Kidney (tissue), 14 donors: ENCODE measurements around the gene TMEM129. TPM values are rescaled to one million over a fixed set of nuclear protein-coding genes. Genes with fewer than 3 reads are reported as not detected.
A peak's percentile ranks its signal among the peaks of the same experiment; 100 is the strongest.

ENCODE experiments used
- DNase-seq, 5 donors: peaks; one replicate each; pipeline ENCODE4 v3.0.0-alpha.2; 2013 to 2020
- FAIRE-seq: peaks from 2 replicates; lab custom pipeline; 2012; peaks lifted over from hg19 to GRCh38; lab: Jason Lieb, UNC
- H3K27ac ChIP-seq, 2 donors: one replicate each; pipeline ENCODE4 v1.7.0; 2013; ENCODE audit warnings: low read depth in 2 of 2, low read length in 2 of 2, inconsistent platforms in 1 of 2
- H3K27me3 ChIP-seq: one replicate; pipeline ENCODE4 v1.7.1; 2013; ENCODE audit warnings: low read length, inconsistent platforms; ENCODE audit not compliant: control insufficient read depth, insufficient read depth
- H3K36me3 ChIP-seq, 3 donors: one replicate each; pipeline versions ENCODE4 v1.7.0 to v1.7.1; 2013; ENCODE audit warnings: low read length in 3 of 3, control low read depth in 1 of 3, inconsistent platforms in 1 of 3; ENCODE audit not compliant: insufficient read depth in 3 of 3, control insufficient read depth in 2 of 3
- H3K4me1 ChIP-seq, 3 donors: one replicate each; pipeline versions ENCODE4 v1.7.0 to v1.7.1; 2013; ENCODE audit warnings: low read length in 3 of 3, inconsistent platforms in 1 of 3, low read depth in 1 of 3; ENCODE audit not compliant: control insufficient read depth in 2 of 3, insufficient read depth in 2 of 3
- H3K4me3 ChIP-seq, 3 donors: one replicate each; pipeline versions ENCODE4 v1.7.0 to v1.8.1; 2013; ENCODE audit warnings: low read length in 3 of 3, control low read depth in 1 of 3, inconsistent platforms in 1 of 3
- H3K9ac ChIP-seq, 3 donors: one replicate each; pipeline versions ENCODE4 v1.7.0 to v1.7.1; 2013; ENCODE audit warnings: low read length in 3 of 3, control low read depth in 1 of 3, inconsistent platforms in 1 of 3
- H3K9me3 ChIP-seq, 3 donors: one replicate each; pipeline versions ENCODE4 v1.7.0 to v1.7.1; 2013; ENCODE audit warnings: low read length in 3 of 3, control low read depth in 1 of 3, inconsistent platforms in 1 of 3; ENCODE audit not compliant: control insufficient read depth in 2 of 3, insufficient read depth in 1 of 3
- intact Hi-C: fragments of 100-400 bp; cut with DNase I; formaldehyde crosslinking; loops from one replicate; pipeline ENCODE4 v1.11.1; 2022
- polyA plus RNA-seq: library from polyadenylated mRNA; stranded (reverse); fragments of 350-450 nt; fragmentation: Illumina TruSeq; extraction: RNeasy Lipid Tissue Mini Kit (QIAGEN cat#74804); gene quantifications from one replicate; pipeline ENCODE4 v1.2.3, GENCODE V29; 2014; ENCODE audit warnings: low read depth, low replicate concordance; ENCODE audit not compliant: insufficient read depth
- total RNA-seq: library from RNA; stranded (reverse); fragmentation: NEBNext Ultra II Directional; extraction: Animal tissue kit (Norgen Biotek cat#: 25700); gene quantifications from one replicate; pipeline ENCODE4 v1.2.1, GENCODE V29; 2021
- TF ChIP-seq, protein P1 (sequence below): IDR thresholded peaks from 3 replicates; pipeline ENCODE4 v1.5.1; 2012; ENCODE audit warnings: mild to moderate bottlenecking, moderate library complexity, borderline replicate concordance; ENCODE audit not compliant: insufficient read depth; ENCODE audit errors: extremely low read depth
- donor health status: control.
- donor health status: control.
- donor health status: control.
- donor health status: control.
- donor health status: control.
- donor health status: DM: yes; HTN: yes; CAD: no.
- donor health status: Normal renal cell carcinoma (clear cell type).

TMEM129 gene
- total and polyA plus RNA-seq, 2 donors from 2014 or later, result 48.2 to 60.0 TPM

GRCh38 chr4:1760521-1761071 lies 39.5 kb upstream of the TMEM129 start:
- FAIRE-seq, result no peak
- intact Hi-C loops, result no loop called here
- DNase-seq, result peak in 3 of 5 donors; percentile 57 to 72 (median 58)
- Histone ChIP-seq H3K27ac (peak overlapping the region in 1 of 2 donors; percentile 57), H3K27me3 (no peaks in the 10 kb centered on the region), H3K4me3 (no peak overlapping the region), H3K9ac (no peak overlapping the region), H3K4me1 (peaks cover 0 to 3% (median 0%) of the 10 kb centered on the region in 3 donors), H3K9me3 (no peaks in the 10 kb centered on the region), H3K36me3 (no peaks in the 10 kb centered on the region)
- TF ChIP-seq, protein P1, sequence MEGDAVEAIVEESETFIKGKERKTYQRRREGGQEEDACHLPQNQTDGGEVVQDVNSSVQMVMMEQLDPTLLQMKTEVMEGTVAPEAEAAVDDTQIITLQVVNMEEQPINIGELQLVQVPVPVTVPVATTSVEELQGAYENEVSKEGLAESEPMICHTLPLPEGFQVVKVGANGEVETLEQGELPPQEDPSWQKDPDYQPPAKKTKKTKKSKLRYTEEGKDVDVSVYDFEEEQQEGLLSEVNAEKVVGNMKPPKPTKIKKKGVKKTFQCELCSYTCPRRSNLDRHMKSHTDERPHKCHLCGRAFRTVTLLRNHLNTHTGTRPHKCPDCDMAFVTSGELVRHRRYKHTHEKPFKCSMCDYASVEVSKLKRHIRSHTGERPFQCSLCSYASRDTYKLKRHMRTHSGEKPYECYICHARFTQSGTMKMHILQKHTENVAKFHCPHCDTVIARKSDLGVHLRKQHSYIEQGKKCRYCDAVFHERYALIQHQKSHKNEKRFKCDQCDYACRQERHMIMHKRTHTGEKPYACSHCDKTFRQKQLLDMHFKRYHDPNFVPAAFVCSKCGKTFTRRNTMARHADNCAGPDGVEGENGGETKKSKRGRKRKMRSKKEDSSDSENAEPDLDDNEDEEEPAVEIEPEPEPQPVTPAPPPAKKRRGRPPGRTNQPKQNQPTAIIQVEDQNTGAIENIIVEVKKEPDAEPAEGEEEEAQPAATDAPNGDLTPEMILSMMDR, result no peak

DNA sequence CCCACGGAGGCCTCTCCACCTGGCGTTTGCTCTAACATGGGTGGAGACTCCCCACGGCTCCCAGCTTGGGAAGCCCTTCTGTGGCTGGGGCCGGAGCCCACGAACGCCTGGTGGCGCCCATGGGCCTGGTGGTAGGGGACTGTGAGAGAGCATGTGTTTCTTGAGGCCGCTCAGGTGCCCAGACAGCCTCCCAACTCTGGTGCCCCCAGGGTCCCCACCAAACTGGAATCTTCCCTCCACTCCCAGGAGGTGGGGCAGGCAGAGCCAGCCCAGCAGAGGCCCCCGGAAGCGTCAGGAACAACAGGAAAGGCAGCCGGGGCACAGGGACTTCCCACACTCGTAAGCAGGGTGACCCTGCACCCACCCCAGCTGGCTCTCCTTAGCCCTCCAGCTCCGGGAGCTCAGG lies 38.7 kb upstream of the TMEM129 start:
- H3K27me3 ChIP-seq, result no peaks in the 10 kb centered on the region
- FAIRE-seq (no peak), DNase-seq (no peak)
- no peak overlapping the region for H3K4me3 ChIP-seq
- intact Hi-C loops, result no loop called here
- H3K27ac ChIP-seq, result peak overlapping the region in 1 of 2 donors; percentile 57
- peaks cover 0 to 3% (median 0%) of the 10 kb centered on the region in 3 donors for H3K4me1 ChIP-seq
- no peaks in the 10 kb centered on the region for H3K36me3 ChIP-seq
- TF ChIP-seq, protein P1, result no peak
- no peak overlapping the region for H3K9ac ChIP-seq
- H3K9me3 ChIP-seq, result no peaks in the 10 kb centered on the region

DNA sequence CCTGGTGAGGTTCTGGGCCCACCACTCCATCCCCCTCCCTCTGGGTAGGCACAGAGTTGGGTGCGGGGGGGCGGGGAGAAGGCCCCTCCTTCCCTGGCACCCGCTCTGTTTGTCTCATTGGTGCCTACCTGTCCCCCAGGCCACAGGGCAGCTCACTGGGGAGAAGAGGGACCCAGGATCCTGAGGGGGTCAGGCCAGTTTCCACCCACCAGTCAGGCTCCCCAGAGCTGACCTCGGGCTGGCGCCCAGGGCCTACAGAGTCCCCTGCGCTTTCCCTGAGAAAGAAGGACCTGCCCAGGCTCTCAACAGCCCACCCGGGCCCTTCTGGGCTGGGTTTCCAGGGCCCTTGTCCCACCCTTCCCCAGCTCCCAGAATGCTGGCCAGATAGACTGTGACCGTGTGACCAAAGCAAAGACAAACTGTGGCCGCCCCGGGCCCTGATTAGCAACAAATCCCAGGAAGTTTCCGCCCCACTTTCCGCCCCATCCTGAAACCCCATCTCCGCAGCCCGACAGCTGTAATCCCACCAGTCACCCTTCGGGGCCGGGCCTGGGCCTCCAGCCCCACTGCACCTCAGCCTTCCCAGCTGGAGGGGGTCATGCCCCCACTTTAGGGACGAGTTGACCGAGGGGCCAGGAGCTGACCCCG lies 38.2 kb upstream of the TMEM129 start:
- no peak overlapping the region for H3K4me3 ChIP-seq
- TF ChIP-seq, protein P1, result no peak
- peak overlapping the region in 1 of 2 donors; percentile 47 for H3K27ac ChIP-seq
- DNase-seq, result no peak
- no peak overlapping the region for H3K9ac ChIP-seq
- H3K36me3 ChIP-seq, result no peaks in the 10 kb centered on the region
- intact Hi-C loops, result no loop called here
- H3K9me3 ChIP-seq, result no peaks in the 10 kb centered on the region
- H3K4me1 ChIP-seq, result peaks cover 0 to 3% (median 0%) of the 10 kb centered on the region in 3 donors
- no peak for FAIRE-seq
- H3K27me3 ChIP-seq, result no peaks in the 10 kb centered on the region
